HFF-Myc (cell line): ENCODE data around the gene GSN.

Experiments
- DNase-seq: peaks from one replicate; pipeline ENCODE4 v3.0.0-alpha.2; 2011; ENCODE audit warnings: low read depth; ENCODE audit errors: extremely low read depth
- H3K4me3 ChIP-seq: replicated peaks from 2 replicates; pipeline ENCODE4 v1.5.1; 2011; ENCODE audit warnings: low read depth, mild to moderate bottlenecking, control low read depth, low read length
- CTCF ChIP-seq: IDR thresholded peaks from 2 replicates; pipeline ENCODE4 v1.5.1; 2012; ENCODE audit warnings: mild to moderate bottlenecking, low read depth, low read length, control low read depth; ENCODE audit errors: missing control alignments

GSN gene

DNA sequence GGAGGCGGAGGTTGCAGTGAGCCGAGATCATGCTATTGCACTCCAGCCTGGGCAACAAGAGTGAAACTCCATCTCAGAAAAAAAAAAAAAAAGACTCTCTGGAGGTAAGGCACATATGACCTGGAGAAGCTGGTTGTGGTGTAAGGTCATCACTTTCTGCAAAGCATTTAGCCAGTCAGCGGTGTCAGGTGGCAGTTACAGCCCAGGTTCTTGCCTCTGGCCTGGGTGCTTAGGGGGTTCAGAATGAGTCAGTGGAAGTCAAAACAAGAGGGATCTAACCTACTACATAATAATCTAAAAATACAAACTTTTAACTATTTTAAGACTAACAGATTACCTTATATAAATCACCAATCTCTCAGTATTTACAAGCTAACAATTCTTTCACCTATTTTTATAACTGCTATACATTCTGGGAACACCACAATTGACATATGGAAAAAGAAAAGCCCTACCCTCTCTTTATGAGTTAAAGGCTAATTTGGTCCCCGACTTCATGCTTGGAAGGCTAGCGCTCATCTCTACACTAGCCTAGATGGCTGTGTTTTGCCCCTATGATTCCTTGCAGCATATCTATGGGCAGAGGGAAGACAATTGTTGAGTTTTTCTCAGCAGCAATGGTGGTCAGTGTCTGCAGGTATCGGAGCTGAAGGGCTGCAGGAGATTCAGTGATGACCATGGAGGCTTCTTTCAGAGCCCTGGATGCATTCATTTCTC lies 72.9 kb downstream of the GSN start:
- no peak for DNase-seq
- no peak overlapping the region for H3K4me3 ChIP-seq
- TF ChIP-seq CTCF = no peak

- TF ChIP-seq CTCF = no peak
- DNase-seq = no peak
Observed at GRCh38 chr9:121344184-121344583, 76.2 kb downstream of the GSN start.

DNA sequence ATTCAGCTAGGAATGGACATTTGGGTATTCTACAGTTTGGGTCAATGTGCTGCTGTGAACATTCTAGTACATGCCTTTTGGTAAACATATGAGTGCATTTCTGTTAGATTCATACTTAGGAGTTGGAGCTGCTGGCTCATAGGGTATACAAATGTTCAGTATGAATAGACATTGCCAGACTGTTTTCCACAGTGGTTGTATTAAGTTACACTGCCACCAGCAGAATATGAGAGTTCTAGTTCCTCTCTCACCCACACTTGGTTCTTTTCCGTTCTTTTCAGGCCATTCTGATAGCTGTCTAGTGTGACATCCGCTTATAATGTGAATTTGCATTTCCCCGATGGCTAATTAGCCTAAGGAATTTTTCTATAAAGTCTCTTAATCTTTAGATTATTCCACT lies 77.1 kb downstream of the GSN start:
- no peak for DNase-seq
- TF ChIP-seq CTCF = no peak
- no peak overlapping the region for H3K4me3 ChIP-seq

More at GRCh38 chr9:121344184-121344583, 76.2 kb downstream of the GSN start:
- no peak overlapping the region for H3K4me3 ChIP-seq

- TF ChIP-seq CTCF = no peak
- H3K4me3 ChIP-seq = no peak overlapping the region
- DNase-seq = no peak
Observed at GRCh38 chr9:121348221-121348620, 80.3 kb downstream of the GSN start.

DNA sequence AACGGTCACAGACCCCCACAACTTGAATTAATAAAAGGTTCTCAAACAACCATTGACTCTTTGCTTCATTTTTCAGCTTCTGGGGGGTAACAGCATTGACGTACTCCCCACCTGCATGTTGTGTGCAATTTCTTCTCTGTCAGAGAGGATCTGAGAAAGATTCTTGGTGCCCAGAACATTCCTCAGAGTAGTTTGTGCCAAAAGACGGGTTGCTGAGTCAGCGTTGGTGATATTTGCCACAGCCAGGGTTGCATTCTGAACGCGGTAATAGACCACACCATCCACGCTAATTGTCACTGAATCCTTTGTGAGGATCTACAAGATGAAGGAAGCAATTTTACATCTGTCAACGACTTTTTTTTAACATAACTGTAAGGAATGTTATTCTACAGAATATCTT lies 81.0 kb downstream of the GSN start:
- no peak for TF ChIP-seq CTCF
- no peak for DNase-seq
- H3K4me3 ChIP-seq = no peak overlapping the region

- no peak for TF ChIP-seq CTCF
- no peak for DNase-seq
- H3K4me3 ChIP-seq = no peak overlapping the region
Observed at GRCh38 chr9:121350036-121350435, 82.1 kb downstream of the GSN start.
